Measurements from ENCODE around the gene EN1. TPM values are rescaled to one million over a fixed set of nuclear protein-coding genes. Genes with fewer than 3 reads are reported as not detected.

EN1 gene
- total RNA-seq, 1 donor from 2014 or later = not detected

- intact Hi-C loops (cut with micrococcal nuclease) = loop anchor here (1.0 to 5.0 kb wide), 2 partner anchors 11 to 364 kb away; no protein-coding TSS in a partner anchor
Observed at GRCh38 chr2:118856330-118856977, 9.0 kb upstream of the EN1 start.

- intact Hi-C loops (cut with micrococcal nuclease) = loop anchor here (1.0 to 5.0 kb wide), 4 partner anchors 10 to 809 kb away; no protein-coding TSS in a partner anchor
Observed at GRCh38 chr2:118855451-118856279, 8.2 kb upstream of the EN1 start.

DNA sequence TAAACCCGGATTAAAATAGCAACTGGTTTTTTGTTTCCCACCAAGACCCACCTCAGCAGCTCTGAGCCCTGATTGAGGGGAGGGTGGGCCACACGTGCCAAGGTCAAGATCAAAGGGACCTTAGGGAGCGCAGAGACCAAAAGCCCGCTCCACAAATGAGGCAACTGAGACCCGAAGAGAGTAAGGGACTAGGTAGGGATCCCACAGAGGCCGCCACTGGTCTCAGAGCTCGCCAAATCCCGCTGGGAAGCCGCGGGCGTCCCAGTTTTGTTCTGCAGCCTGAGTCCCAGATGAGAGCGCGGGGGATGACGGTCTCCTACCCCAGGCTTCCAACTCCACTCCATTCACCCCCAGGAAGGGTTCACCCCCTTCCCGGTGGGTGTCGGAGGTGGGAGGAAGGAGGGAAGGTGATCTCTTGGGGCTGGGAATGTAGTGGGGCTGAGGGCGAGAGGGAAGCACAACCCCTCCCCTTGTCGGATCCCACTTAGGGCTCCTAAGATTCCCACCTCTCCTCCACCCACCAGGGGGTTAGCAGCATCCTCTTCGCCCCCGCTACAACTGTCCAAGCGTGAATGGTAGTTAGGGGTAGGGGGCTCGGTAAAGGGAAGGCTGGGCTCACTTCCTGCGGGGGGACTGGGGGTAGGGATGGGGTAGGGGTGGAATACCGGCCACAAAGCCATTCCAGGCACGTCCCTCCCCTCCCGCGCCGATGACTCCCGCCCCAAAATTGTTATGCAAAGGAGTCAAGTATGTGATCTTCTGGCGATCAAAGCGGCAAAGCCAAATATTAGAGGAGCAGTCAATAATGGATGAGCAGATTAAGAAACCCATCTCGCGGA is 7.3 kb upstream of the EN1 start:
- intact Hi-C loops (cut with micrococcal nuclease) = loop anchor here (1.0 to 5.0 kb wide), 3 partner anchors 362 to 808 kb away; no protein-coding TSS in a partner anchor

- intact Hi-C loops (cut with micrococcal nuclease) = no loop called here
Observed at GRCh38 chr2:118853651-118854291, 6.3 kb upstream of the EN1 start.

DNA sequence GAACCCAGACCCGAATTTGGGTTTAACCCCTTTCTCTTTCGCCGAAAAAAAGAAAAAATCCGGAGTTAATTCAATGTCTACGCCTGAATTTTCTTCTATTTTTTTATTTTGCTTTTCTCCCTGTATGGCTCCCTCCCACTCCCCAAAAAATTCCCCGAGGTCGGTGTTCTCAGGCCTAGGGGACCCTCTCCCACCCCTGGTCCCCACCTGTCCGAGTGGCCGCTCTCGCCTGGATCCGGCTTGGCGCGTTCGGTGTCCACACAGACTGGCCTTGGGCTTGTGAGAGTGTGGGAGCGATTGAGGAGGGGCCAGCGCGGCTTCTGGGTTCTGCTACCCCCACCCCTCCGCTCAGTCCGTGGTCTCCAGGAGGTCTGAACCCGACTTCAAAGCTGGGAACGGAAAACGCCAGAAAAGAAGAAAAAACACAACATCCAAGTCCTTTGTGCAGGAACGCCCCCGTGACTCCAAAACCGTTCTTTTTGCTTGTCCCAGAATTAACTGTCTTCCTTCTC is 5.7 kb upstream of the EN1 start:
- intact Hi-C loops (cut with micrococcal nuclease) = no loop called here

DNA sequence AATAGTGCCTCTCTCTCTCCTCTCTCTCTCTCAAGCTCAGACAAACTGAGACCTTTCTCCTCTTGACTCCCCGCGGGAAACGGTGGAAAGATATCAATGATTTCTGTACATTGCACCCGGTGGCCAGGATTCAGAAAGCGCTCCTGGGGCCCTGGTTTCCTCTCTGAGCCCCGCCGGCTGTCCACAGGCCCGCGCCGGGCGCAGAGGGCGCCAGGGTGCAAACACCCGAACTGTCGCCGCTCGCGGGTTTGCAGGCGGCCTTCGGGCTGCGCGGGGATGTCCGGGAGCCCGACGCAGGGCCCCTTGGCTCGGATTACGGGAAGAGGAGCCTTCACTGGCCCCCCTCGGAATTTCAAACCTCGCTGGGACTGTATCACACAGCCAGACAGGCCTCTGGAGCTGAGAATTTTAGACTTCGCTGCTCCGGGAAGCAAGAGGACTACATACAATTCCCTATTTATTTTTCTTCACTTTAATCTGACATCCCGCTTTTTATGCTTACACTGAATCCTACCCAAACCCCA is 5.2 kb upstream of the EN1 start:
- intact Hi-C loops (cut with micrococcal nuclease) = no loop called here

DNA sequence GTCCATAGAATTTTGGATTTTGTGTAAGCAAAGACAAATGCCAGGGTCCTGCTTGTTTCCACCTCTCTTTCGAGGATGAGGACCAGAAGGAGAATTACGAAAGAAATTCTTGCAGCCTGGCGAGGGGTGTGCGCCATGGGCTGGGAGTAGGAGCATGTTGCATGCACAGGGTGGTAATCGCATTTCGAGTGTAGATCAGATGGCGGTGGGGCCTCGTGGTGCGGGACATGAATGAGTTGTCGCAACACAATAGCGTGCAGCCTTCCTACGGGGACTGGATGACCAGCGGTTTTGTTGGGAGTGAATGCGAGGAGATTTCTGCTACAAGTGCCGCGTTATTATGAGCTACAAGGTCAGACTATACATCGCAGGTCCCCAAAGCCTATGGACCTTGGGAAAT is 4.2 kb upstream of the EN1 start:
- intact Hi-C loops (cut with micrococcal nuclease) = loop anchor here (2.0 kb wide), 1 partner anchor 17 kb away; no protein-coding TSS in a partner anchor

- intact Hi-C loops (cut with micrococcal nuclease) = loop anchor here (2.0 kb wide), 1 partner anchor 16 kb away; no protein-coding TSS in a partner anchor
Observed at GRCh38 chr2:118850901-118851415, 3.5 kb upstream of the EN1 start.

DNA sequence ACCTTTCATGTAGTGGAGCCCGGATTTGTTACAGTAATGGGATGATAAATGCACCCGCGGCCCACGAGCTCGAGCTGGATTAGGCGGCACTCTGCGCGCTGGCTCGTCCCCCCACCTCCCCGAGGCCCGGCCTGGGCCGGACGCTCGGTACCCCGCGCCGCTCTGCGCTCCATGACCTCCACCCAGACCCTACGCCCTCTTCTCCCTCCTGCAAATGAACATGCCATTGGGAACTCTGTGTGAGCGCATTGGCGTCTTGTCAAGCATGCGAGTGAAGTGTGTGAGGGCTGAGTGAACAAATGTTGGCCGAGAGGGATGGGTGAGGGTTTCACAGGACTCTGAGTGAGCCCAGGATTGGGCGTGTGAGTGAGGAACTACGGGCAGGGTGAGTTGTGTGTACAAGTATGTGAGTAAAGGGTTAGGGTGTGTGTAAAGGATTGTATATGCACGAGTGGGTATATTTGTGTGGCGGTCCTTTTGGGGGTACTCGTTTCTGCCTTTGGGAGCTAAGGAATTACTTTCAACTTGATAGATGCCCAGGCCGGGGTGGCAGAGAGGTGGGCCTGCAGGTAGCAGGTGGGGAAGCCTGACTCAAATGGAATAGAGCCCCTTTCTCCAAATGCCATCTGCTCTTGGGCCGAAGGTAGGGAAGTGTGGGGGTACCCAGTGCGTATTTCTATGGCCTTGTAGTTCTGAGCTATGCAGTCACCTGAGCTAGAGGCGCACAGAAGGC is 2.9 kb upstream of the EN1 start:
- intact Hi-C loops (cut with micrococcal nuclease) = loop anchor here (2.0 kb wide), 1 partner anchor 16 kb away; no protein-coding TSS in a partner anchor

GRCh38 chr2:118849226-118850167 is 2.0 kb upstream of the EN1 start:
- intact Hi-C loops (cut with micrococcal nuclease) = loop anchor here (2.0 kb wide), 1 partner anchor 15 kb away; no protein-coding TSS in a partner anchor

DNA sequence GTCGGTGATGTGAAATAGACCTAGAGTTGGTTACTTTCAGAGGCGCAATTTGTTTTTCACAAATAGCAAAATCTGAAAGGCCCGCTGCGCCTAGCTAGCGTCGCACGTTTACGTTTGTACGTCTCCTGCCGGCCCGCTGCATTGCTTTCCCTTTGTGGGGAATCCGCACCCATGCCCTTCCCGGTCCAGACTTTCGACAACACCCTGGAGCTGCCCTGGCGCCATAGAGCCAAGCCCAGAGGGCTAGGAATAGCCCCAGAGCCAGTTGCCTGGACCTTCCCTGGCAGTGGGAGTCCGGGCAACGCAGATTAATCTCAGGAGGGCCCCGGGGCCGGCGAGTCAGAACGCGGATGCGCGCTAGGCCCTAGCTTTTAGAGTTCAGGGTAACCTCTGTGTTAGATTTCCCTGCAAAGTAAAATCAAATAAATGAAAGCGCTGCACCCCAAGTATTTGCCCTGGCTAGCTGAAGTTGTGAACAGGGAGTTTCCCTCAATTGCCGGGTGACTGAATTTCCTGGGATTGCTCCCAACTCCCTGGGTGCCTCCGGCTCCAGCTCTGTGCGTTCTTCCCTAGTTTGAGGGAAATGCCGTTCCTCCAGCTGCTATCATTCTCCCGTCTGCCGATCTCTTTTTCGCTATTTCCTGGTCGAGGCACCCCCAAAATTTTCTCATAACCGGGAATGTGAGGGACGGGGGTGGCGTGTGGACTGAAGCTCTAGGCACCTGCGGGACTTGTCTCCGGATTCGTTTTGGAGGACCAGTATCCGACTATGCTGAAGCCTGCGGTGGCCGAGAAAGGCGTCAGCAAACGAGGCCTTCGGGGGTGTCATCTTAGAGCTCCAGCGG is 1.2 kb upstream of the EN1 start:
- intact Hi-C loops (cut with micrococcal nuclease) = no loop called here

- intact Hi-C loops (cut with micrococcal nuclease) = no loop called here
Observed at GRCh38 chr2:118847762-118848172, 319 bp upstream of the EN1 start.

DNA sequence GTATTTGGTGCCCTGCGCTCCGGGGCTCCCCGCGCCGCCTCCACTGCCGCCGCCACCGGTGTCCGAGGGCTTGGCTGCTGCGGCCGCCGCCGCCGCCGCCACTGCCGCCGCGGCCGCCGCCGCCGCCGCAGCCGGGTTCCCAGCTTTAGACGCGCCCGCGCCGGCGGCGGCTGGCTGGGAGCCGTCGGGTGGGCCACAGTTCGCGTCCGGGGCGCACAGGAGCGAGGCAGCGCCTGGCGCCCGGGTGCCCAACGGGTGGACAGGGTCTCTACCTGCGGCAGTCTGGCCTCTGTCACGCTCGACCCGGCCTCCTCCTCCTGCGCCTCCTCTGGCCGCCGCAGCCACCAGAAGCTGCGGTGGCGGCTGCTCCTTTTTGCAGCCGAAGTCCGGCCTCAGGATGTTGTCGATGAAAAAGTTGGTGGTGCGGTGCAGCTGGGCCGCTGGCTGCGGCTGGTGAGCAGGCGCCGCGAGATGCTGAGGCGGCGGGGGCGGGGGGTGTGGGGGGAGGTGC is 951 bp downstream of the EN1 start:
- intact Hi-C loops (cut with micrococcal nuclease) = no loop called here

DNA sequence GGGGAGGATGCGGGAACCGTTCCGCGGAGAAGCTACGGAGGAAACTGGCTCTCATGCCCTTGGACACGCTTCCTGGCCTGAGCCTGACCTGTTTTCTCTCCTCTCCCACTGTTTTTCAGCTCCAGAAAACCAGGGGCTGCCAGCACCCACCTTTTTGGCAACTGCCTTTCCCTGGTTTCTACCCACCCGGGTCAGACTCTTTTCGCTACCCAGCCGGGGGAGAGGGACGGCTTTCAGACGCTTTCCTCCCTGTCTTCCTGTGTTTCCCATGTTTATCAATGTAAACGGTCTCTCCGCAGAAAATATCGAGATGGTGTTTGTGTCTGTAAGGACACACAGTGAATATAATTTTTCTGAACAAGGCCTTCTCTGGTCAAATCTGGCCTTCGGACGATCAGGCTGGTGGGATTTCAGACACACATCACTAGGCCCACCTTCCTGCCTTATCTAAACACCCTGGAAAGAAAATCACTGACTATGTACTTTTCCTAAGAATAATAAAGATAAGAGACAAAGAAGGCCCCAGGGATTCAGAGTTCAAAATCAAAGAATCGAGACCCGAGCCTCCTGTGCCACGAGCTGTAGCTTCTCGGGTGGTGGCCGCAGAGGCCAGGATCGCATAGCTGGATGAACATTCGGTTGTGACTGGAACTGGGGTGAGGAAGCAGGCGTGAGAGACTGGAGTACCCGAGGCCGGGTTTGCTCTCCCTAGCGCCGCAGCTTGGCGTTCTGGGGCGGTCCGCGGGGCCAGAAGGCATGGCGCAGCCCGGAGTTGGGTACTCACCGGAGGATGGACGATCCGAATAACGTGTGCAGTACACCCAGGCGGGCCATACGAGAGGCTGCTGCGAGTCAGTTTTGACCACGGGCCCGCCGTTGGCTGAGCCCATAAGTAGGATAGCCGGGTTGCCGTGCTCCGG is 1.7 kb downstream of the EN1 start:
- intact Hi-C loops (cut with micrococcal nuclease) = loop anchor here (1.0 kb wide), 1 partner anchor 11 kb away; no protein-coding TSS in a partner anchor

GRCh38 chr2:118845005-118845521 is 2.4 kb downstream of the EN1 start:
- intact Hi-C loops (cut with micrococcal nuclease) = loop anchor here (1.0 kb wide), 1 partner anchor 11 kb away; no protein-coding TSS in a partner anchor
